Activated T-cell treated with anti-CD3 and anti-CD28 coated beads, Interleukin-2, amount 50 U/mL, for 48 hours (primary cell): ENCODE data around the gene AGAP3.

Experiments used
- DNase-seq, 2 experiments: peaks; one replicate each; pipeline ENCODE4 v3.0.0-alpha.2; 2020

Gene AGAP3

DNA sequence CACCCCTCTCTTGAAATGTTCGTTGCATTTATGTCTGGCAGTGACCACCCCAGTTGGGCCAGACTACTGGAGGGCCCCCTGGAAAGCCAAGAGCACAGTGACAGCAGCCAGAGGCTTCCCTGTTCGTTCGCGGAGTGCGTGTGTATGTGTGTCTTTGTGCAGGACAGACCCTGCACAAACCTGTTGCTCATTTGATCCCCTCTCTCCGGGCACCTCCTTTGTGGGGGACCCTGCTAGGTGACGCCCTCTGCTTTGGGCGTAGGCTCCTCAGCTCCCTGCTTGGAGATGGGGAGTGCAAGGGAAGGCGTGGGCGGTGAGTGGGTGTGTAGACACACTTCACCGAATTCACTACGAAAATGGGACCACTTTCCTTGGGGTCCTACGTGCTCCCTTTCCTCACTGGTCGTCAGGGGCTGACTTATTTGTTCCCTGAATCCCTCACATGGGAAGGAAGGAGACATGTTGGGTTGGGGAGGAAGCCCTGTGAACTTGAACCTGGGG lies 38.7 kb downstream of the AGAP3 start:
- DNase-seq: no peak

DNA sequence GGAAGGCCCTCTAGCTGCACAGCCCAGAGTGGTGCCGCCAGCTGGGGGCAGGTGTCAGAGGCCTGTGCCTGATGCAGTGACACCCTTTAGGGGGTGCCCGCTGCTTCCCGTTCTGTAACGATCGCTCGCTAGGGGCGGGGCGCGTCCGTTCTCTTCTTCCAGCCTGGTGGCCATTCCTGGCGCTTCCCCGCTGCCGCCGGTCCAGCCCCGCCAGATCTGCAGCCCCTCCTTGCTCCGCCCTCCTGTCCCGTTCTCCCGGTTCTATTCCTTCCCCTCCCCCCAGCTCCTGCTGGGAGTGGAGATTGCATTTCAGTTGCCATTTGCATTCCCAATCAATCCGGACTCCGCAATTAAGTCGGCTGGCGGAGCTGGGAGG lies 39.2 kb downstream of the AGAP3 start:
- no peak for DNase-seq

DNA sequence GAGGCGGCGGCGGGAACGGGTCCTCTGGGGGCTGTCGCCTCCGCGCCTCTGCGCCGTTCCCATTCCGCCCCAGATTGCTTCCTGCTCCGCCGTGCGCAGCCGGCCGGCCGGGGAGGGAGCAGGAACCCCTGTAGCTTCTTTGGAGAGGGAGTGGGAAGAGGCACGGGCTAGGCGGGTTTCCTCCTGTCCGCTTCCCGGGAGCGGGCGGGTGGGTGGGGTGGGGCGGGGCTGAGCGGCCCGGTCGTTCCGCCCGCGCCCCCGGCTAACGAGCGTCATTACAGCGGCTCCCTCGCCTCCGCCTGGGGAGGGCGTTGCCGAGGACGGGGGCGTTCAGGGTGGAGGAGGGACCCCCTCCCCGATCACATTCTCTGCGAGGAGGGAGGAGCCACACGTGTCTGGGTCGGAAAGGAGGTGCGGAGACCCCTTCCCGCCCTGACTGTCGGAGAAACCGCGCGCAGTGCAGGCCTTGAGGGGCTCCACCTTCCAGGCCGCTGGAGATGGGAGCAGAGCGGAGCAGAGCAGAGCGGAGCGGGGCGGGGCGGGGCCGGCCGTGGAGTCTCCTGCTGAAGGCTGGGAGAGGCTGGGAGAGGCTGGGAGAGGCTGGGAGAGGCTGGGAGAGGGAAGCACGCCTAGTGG lies 39.7 kb downstream of the AGAP3 start:
- no peak for DNase-seq

DNA sequence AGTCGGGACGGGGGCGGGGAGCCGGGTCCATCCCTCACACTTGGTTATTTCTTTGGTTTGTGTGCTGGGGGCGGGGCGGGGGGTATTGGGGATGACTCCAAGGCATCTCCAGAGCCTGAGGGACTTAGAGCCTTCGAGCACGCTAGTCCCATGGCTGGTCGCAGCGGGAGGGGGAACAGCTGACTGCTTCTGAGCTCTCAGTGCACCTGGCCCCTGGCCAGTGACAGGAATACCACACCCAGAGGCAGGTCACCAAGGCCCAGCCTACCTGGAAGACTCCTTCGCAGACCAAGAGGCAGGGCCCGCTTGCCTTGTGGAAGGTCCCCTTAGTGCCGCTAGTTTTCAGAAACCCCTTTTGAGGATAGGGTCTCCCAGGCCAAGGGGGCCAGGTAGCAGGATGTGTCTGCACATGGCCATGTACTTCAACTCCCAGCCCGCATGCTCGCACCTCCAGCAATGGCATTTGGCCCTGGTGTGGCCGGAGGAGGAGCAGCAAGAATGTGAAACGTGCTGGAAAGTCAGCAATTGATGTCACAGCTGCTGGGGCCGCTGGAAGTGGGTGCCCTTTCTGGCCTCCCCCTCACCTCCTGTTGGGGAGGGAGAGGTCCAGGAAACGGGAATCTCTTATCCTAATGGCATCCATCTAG lies 40.3 kb downstream of the AGAP3 start:
- DNase-seq: no peak

DNA sequence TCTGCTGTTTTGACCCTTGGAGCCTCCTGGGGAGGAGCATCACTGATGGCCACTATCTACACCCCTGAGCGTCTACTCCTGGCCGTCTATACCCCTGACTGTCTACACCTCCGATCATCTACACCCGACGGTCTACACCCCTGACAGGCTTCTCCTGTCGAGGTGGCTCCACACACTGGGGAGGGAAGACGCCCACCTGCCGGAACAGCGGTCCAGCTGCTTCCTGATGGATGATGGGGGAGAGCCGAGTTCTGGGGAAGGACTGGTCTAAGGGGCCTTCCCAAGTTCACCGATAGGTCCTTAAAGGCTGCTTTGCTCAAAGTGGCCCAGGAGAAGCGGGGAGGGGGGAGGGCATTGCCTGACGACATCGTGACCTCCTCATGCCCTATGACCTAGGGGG lies 41.9 kb downstream of the AGAP3 start:
- no peak for DNase-seq

DNA sequence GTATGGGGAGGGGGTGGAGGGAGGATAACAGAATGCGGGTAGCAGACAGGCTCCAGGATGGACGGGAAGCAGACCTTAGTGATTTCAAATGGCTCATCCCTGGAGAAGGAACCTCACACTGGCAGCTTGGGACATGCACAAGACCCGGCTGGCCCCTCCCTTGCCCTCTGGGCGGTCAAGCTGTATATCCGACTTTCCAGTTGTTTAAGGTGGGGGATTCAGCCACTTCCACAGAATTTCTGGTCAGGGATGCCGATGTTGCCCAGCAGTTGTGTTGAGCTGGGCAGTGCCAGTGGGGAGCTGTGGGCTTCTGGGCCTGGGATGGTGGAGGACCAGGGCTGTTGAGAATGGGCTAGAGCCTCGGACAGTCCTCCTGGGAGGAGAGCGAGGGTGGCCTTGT lies 42.4 kb downstream of the AGAP3 start:
- DNase-seq: no peak

DNA sequence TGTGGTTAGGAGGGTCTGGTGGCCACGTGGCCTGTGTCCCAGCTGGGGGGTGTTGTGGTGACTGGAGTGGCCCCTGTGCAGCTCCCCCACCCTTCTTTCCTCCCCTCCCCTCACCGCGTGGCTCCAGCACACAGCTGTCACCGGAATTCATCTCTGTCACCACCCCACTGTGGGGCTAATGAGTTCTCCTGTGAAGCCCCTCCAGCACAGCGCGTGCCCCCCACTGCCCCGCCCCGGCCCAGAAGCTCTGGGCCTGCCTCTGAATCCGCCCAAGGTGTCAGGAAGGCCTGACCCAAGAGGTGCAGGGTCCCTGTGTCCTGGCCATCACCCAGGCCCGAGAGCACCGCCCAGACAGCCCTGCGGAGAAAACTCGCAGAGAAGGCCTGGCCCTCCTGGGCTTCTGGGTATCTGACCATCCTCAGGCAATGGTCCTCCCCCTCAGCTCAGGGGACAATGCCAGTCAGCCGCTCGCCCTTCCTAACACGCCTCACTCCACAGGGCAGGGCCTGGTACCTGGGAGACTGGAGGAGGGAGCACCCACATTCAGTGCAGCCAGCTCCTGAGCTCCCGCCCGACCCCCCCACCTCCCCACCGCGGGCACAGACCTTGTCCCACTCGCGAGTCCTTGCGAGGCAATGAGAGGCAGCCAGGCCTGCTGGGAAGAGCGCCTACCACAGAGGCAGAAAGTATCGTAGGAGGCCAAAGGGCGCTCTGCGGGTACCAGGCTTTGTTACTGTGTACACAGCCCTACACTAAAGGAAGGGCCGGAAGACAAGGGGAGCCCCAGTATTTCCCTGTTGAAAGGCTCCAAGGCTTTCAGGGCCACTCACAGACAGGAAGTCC lies 43.1 kb downstream of the AGAP3 start:
- DNase-seq: no peak

DNA sequence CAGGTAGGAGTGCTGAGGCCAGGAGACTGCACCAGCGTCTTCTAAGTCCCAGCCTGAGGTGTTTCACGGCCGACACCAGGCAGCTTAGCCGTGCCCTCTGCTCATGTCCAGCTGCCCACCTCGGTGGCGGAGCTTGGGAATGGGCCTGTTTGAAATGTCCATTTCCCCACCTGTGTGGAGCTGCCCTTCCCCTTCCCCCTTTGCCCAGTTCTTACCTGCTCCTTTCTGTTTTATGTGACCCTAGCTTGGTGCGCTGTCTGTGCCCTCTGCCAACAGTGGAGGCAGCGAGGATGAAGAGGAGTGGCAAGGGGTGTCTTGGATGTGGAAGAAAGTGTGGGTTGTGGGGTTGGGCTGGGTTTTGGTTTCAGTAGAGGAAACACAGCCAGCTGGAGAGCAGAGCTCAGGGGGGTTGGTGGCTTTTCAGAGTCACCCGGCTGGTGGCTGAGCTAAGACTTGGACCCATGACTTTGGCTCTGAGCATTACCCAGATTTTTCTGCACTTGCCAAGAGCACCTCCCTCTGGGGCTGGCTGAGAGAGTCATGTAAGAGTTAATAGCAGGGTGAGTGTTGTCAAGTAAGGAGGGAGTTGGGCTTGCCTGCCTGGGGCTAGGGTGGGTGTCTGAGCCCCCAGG lies 43.8 kb downstream of the AGAP3 start:
- no peak for DNase-seq

DNA sequence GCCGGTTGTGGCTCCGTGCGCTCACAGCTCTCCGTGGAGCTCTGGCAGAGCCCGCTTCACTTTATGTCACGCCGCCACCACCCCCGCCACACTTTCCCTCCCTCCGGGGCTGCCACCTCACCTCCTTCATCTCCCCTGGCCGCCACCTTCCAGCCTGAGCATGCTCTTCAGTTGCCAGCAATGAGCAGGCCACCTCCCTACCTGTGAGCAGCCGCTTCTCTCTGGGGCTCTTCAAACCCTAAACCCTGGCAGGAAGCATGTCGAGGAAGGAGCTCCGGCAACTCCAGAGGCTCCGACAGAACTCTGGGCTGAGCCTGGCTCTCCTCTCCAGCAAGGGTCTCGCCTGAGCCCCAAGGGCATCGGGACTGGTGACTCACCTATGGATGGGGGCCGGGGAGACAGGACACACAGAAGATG lies 44.5 kb downstream of the AGAP3 start:
- DNase-seq: no peak

DNA sequence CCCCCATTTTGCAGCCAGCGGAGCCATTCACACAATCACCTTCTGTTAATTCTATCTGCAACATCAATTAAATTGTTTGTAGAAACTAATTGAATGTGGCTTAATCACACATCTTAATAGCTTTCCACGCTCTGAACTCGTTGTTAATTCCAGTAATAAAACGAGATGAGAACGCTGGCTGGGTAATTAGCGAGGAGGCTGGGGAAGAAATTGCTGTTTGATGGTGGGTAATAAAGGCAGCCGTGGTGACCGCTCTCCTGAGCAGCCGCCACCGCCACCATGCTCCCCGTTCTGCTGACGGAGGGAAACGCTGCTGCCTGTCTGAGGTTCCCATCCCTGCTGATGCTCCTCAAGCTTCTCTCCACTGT lies 44.9 kb downstream of the AGAP3 start:
- DNase-seq: no peak

DNA sequence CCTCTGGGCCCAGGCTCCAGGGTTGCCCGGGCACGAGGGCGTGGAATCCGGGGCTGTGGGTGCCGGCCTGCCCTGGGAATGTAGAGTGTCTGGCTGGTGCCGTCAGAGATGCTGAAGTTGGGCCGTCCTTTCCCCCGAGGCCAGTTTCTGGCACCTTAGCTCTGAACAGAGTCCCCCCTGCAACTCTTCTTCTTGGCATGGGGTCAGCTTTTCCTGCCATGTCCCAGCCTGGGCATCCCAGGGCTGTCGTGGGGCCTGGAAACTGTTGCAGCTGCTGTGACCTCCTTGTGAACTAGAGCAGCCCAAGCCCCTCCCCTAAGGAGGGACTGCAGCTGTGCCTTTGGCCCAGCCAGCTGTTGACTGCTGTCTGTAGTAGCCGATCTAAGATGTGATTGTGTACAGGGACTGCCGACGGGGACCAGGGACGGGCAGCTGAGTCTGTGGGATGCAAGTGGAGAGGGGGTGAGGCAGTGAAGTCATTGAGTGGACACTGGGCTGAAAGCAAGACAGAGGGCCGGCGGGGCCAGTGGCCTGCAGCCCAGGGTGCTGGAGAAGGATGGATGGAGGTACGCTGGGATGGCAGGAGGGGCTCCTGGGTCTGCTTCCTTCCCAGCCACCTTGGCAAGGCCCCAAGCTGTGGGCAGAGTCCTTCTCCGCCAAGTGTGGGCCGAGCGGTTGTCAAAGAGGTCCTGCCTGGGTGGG lies 45.5 kb downstream of the AGAP3 start:
- no peak for DNase-seq

DNA sequence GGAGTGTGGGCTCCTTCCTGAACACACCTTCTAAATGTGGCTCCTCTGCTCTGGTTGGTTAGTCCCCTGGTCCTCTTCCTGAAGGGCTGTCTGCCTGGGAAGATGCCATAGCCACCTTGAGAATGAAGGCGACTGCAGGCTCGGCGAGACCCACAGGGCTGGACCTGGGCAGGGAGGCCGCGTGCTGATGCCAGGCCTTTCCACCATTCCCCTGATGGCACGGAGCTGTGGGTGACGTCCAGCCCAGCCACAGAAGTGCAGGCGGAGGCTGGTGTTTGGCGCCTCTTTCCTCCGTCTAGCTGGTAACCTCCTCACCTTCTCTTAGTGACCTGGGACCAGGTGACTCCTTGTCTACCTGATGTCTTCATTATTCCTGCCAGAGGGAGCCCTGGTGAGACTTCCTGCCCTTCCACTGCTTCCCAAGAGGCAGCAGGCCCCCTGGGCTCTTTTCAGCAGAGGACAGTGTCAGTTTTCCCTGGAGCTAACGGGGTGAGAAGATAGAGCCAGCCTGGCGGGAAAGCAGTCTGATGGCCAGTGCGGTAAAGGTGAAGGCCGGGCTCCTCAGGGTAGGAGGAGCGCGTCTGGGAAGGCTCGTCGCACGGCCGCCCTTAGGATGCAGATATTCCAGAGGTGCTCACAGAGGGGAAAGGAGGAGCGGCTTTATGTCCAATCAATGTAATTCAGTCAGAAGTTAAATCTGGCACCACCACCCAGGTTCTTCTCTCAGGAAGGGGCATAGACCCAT lies 46.4 kb downstream of the AGAP3 start:
- no peak for DNase-seq

DNA sequence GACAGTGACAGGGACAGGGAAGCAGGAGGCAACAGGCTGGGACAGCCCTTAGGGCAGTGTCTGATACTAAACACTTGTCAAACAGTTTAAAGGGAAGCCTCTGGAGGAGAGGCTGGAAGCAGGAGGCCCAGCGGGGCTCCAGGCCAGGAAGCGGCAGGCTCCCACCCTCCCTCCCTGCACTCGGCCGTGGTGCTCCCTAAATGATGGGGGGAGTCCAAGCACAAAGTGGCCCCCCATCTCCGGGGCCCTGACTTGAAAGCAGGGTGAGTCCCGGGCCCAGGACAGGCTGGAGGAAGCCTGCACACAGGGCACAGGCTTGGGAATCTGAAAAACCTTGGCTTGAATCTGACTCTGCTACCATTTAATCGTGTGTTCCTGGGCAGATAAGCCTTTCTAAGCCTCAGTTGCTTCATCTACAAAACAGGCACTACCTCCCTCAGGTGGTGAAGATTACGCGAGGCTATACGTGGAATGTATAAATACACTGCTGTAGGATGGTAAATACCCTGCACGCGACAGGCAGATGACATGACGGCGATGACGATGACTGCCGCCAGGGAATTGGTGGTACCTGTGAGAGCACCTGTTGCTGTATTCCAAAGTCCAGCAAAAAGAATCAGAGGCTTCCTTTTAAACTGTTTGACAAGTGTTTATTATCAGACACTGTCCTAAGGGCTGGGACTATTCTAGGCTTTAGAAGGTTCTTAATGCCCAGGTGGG lies 47.2 kb downstream of the AGAP3 start:
- no peak for DNase-seq

DNA sequence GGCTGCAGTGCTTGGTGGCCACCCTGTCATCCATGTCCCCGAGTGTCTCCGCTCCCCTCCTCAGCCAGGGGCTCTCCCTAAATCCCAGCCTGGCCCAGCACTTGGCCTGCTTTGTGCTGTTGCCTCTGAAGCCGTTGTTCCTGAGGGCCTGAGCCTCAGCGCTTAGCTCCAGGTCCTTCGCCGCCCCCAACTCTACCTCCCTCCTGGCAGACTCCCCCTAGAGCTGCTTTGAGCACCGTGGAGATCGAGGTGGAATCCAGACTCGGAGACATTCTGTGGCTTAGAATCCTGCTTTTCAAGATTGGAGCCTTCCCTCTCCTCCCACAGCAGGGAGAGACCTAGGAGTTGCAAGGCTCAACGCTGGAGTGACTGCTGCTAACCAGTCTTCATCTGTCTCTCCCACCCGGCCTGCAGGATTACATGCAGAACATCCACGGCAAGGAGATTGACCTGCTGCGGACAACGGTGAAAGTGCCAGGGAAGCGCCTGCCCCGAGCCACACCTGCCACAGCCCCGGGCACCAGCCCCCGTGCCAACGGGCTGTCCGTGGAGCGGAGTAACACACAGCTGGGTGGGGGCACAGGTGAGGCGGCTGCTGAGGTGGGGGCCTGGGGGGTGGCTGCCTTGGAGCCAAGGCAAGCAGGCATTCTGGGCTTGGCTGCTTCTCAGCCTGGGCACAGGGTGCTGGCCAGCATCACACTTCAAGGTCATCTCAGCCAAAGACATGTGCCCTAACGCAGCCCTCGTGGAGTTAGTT lies 47.9 kb downstream of the AGAP3 start:
- DNase-seq: no peak

DNA sequence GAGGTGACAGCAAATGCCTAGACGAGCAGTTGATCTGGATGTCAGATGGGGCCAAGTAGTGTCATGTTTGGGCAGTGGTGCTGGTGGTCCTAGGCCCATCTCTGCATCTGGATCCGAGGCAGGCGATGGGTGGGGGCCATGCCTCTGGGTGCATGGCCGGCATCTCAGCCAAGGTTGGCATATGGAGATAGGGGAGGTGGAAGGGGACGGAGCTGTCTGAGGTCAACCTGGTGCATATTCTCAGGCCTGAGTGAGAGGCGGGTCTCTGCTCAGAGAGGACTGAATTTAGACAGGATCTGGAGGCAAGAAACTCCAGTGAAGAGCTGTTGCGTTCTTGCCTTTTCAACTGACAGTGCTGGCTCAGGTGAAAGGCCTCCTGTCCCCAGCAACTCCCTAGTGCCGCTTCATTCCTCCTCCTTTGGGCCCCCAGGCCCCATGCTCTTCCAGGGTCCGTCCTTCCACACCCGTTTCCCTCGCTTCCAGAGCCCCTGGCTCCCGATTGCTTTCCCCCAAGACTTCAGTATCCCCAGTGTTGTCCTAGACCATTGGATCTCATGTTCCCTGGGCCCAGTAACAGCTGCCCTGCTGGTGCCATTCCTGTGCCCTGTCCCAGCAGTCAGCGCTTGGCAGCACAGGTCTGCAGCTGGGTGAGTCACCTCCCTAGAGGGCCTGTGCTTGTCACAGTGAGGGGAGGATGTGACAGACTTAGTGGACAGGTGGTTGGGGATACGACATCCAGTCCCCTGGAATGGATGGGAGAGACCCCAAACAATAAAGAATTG lies 48.7 kb downstream of the AGAP3 start:
- no peak for DNase-seq

DNA sequence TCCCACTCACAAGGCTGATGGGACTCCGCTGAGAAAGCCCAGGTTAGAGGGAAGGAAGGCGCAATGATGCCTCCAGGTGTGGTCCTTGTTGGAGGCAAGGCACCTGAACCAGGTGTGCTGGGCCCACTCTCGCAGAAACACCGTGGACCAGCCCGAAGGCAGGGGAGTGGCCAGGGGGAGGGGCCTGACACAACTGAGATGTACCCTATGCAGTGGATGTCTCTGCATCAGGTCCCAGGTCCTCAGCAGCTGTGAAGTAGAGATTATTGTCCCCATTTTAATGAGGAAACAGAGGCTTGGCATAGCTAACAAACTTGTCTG lies 49.2 kb downstream of the AGAP3 start:
- DNase-seq: no peak

DNA sequence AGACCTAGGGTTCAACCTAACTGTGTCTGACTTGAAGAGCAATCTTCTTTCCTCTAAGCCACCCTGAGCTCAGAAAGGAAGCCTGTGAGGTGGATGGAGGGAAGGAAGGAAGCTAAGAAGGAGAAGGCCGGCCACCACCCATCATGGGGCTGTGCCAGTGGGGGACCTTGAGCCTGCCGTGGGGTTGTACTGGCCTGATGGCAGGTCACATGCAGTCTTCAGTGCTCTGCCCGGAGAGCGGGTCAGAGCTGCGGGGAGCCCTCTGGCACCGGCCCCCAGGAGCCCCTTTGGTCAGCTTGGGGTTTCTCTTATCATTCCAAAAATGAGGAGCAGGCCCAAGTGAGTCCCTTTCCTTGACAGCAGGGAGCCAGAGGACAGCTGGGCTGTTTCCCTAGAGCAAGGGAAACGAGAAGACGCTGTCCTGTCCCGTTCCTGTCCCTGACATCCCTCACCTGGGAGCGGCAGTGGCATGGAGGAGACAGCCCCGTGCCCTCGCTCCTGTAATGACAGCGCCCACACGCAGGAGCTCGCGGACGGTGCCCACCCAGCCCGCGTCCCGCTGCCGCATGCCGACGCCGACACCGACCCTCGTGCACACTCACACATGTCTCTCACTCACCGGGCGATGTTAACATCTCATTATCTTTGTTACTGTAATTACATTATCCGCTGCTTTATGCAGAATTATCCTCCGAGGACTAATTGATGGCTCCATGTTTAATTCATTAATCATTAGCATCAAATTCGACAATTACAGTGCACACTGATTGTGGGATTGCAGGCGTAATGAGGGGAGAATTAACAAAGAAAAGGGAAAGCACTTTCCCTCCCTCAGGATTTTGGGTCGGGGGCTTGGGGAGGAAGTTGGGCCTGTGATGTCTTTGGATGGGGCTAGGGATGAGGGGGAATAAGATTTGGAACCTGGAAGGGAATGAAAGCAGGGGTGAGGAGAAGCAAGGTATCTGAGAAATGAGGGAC lies 49.9 kb downstream of the AGAP3 start:
- DNase-seq: no peak

DNA sequence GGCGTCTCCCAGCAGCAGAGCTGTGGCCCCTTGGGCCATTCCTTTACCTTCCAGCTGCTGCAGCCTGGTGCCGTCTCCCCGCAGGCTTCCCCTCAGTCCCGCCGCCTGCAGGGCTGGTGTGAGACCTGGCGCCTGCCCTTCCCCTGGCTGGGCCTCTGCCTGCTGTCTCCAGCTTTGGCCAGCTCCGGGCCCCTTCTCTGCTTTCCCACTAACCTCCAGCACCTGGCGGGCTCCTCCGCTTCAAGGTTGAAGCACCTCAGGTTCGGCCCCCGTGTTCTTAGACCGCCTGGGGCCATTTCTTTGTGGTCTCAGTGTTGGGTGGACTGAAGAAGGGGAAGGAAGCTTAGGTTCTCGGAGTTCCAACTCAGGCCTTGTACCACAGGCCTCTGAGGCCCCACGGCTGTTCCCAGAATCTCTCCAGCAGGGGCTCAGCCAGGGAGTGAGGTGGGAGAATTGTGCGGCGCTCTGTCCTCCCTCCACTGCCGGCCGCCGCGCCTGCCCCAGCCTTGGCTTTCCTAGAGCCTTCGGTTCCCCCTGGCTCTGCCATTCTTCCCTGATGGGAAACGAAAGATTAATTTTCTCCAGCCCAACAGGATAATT lies 50.9 kb downstream of the AGAP3 start:
- DNase-seq: no peak
